HG03108 (cell line): ENCODE data around the gene C5.

Experiments
- ATAC-seq: cut with Tn5 transposase; IDR thresholded peaks from one replicate; pipeline ENCODE4 v1.9.1; 2021; ENCODE audit warnings: moderate library complexity; ENCODE audit not compliant: unreplicated experiment

The C5 gene

DNA sequence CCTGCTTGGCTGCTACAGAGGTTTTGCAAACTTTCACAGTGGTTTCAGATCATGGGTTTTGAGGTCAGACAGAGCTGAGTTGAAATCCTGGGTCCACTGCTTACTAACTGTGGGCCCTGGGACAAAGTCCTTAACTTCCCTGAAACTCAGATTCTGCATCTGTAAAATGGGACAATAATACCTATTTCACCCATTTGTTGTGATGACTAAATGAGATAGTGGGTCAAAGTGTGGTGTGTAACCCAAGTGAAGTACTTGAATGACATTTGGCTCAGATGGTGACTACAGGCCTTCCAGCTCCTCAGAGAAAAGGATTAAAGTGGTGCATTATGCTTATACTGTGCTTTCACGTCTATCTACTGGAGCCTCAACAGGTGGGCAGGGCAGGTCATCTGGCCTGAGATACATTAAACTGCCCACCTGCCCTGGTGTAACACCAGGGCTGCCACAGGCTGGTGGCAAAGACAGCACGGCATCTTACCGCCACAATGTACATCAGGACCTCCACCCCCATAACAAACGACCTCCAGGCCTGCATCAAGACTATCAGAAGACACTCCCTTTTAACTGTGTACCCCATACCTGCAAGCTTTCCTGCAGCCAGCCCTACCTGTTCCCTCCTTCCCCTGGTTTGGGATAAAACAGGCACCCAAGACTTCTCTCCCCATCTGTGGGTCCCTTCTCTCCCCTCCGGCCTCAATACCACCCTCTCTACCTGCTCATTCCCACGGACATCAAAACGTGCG lies 122.6 kb downstream of the C5 start:
- no peak for ATAC-seq

DNA sequence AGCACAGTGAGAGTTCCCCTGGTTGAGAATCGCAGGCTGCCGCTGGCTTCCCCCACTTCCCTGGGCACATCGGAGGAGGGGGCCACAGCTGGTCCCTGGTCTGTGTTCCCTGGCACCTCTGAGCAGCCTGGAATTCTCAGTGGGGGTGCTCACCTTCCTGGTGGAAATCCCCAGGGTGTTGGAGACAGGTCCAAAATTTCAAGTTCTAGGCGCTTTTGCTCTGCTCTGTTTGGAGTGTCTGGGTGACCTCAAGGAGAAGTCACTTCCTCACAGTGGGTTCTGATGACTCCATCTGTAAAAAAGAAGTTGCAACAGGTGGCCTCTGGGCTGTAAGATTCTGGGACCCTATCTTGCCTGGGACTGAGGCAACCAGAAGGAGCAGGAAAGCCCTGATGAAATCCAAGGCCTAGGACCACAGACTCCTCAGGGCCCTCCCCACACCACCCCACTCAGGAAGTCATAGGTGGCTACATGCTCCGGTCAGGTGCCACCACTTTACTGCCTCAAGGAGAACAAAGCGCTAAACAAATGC lies 123.6 kb downstream of the C5 start, which contains the start of gene TRAF1:
TSS of gene TRAF1 (minus strand) at position 400 of the 532 bp plus-strand sequence. CDS start 721 bp downstream, outside the sequence.
- peak; percentile 16 for ATAC-seq

DNA sequence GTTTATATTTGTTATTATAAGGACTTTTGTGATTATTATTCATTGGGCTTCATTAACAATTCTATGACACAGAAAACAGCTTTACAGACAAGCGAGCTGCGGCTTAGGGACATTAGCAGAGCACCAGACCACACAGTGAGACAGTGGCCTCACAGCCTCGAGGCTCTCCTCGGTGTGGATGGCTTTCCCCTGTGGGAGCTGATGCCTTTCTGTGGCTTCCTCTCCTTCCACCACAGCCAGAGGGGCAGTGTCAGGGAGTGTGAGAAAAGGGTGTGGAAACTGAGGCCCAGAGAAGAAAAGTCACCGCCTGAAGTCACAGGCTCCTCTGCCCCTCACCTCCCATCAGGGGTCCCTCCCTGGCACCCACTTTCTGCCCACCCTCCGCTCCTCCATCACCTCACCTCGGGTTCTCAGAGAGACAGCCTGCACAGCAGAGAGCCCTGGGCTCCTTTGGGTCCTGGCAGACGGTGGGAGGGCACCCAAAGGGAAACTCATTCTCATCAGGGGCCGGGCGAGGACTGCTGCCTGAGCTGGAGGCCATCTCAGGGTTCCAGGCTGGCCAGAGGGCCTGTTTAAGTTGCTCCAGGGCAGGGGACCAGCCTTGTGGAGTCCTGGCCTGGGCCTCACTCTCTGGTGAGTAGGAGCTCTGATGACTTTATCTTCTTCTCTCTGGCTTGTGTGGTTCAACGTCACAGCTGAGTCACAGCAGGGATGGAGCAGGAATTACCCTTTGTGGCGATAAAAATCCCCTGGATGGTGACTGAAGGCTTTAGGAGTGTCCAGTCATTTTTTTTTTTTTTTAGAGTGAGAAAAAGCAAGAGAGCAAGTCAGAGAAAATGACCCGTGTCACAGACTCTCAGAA lies 124.3 kb downstream of the C5 start:
- peak; percentile 30 for ATAC-seq

DNA sequence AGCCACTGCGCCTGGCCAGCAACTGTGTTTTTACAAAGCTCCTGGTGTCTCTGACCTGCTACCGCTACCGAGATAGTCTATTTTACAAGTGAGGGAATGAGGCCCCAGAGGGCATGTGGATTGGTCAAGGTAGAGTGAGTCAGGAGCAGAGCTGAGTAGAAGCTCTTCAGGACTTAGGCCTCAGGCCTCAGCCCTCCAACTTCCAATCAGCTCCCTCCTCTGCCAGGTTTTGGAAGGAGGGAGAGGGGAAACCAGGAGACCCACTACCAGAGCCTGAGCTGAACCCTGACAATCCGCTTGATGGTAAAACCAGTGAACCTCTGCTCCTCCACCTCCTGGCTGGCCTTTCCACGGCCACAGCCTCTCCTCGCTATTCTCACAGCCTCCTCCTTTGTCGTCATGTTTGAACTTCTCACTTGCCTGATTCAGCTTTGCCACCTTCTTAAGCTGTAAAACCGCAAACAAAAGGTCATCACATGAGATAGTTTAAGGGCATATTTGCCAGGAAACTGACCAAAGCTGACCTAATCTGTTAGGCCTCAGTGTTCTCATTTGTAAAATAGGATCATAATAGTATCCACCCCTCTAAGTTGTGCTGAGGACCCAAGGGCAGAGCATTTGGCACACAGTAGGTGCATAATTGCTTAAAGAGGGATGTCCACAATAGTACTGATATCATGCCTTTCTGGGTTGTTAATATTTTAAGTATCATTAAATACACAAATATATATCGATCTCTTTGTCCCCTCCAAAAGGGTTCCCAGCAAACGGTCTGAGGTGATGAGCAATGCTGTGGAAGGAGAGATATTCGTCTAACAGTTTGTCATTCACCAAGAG lies 125.2 kb downstream of the C5 start:
- no peak for ATAC-seq

DNA sequence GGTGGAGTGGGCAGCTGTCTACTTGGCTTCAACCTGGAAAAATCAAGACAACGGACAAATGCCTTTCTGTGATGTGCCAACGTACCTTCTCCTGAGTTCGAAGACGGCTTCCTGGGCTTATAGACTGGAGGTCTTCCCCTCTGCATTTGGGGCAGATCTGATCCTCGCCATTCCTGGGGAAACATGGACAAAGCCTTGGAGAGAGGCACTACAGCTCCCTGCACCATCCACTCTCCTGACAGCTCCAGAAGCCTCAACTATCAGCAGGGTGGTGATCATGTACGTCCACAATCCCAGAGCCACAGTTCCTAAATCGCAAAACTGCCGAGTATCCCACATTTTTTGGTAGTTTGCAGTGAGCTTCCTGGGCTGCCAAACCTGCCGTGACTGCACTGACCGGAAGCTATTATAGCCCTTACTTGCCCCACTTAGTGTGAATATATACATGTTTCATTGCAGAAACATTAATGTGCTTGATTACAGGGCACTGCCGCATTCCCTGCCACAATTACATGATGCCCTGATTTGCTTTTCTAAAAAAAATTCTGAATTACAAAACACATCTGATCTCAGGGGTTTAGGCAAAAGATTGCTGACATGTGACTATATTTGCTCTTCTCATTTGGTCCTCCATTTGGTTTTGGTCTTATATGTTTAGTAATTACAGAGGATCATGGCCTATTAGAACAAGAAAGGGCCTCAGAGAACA lies 126.3 kb downstream of the C5 start:
- ATAC-seq = no peak

- ATAC-seq = no peak
Measured at GRCh38 chr9:120922404-120923195, 127.5 kb downstream of the C5 start.

DNA sequence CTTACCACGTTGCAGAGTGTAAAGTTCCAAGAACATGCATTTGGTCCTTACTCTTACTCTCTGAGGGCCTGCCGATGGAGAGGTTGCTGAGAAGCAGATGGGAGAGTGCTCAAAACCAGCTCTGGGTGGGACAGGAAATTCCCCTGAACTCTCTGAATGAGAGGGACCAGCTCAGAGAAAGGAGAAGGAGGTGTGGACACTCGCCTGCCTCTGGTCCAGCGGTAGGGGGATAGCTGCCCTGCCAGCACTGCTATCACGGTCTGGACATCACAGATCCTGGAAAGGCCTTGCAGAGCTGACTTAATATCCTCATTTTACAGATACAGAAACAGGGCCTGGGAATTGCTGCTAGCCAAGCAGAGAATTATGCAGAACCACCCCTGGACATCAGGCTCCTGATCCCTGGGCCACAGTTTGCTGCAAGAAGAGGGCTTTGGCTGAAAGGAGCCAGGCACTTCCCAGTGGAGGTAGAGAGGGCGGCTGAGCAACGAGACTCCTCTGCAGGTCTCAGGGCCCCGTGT lies 128.4 kb downstream of the C5 start:
- ATAC-seq = no peak

DNA sequence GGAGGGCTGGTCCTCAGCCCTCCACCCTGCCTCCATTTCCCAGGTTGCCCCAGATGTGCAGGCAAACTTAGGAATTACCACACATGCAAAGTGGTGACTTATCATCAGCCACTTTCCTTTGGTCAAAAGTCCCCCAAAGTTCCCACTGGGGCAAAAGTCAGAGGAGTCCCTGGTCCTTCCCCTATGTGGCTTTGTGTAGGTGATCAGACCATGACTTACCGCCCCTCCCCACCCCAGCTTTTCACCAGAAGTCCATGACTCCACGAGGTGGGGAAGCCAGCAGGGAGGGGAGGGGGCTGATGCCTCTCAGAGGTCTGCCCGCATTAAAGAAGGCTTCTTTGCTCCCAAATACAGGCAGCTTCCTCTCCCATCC lies 129.3 kb downstream of the C5 start:
- no peak for ATAC-seq

GRCh38 chr9:120919843-120920805 lies 130.0 kb downstream of the C5 start:
- ATAC-seq = no peak

- ATAC-seq = no peak
Measured at GRCh38 chr9:120918931-120919842, 130.9 kb downstream of the C5 start.

GRCh38 chr9:120917929-120918762 lies 131.9 kb downstream of the C5 start:
- no peak for ATAC-seq

GRCh38 chr9:120916991-120917880 lies 132.8 kb downstream of the C5 start:
- ATAC-seq = no peak

- ATAC-seq = no peak
Measured at GRCh38 chr9:120916588-120916987, 133.5 kb downstream of the C5 start.

GRCh38 chr9:120915854-120916470 lies 134.1 kb downstream of the C5 start:
- no peak for ATAC-seq

- ATAC-seq = no peak
Measured at GRCh38 chr9:120914953-120915352, 135.1 kb downstream of the C5 start.
